NCI-H146 treated with DMSO at 0.1 percent for 48 hours (cell line): Measurements from ENCODE around the gene SND1.

Experiments used
- DNase-seq: peaks from one replicate; lab custom pipeline; 2025; ENCODE audit not compliant: unreplicated experiment; lab: John Stamatoyannopoulos, UW

Gene SND1

GRCh38 chr7:127924874-127925273 lies 272.9 kb downstream of the SND1 start:
- DNase-seq = no peak

- no peak for DNase-seq
These were observed 275.3 kb downstream of the SND1 start for GRCh38 chr7:127927348-127927696.

DNA sequence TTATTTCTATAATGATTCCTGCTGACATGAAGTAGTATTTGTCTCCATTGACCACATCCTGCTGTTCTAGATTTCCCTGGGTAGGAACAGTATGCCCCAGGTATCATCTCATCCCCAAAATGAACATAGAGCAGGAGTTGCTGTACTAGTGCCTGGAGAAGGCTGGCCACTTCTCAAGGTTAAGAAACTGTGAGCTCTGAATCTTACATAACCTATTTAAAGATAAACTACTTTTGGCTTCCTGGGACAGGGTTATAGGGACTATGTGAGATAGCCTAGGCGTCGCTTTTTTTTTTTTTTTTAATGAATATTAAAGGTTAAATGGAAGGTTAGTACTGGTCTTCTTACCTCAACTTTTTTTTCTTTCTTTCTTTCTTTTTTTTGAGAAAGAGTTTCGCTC lies 276.2 kb downstream of the SND1 start:
- no peak for DNase-seq

DNA sequence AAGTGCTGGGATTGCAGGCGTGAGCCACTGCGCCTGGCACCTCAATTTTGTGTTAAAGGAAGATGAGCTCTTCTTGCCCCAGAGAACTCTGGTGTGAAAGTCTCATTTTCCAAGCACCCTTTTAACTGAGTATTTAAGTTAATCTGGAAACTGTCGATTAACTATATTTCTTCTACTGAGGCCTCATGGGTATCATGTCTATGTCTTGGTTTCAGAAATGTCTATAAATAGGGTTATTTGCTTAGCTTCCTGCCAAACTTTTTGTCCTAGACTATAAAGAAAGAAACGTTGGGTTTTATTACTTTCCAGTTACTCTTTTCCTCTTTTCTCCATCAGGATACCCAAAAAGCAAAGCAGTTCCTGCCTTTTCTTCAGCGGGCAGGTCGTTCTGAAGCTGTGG lies 276.9 kb downstream of the SND1 start:
- DNase-seq = no peak

GRCh38 chr7:127930341-127931328 lies 278.6 kb downstream of the SND1 start:
- DNase-seq = no peak

- no peak for DNase-seq
These were observed 280.1 kb downstream of the SND1 start for GRCh38 chr7:127932076-127932475.

- no peak for DNase-seq
These were observed 280.5 kb downstream of the SND1 start for GRCh38 chr7:127932496-127932895.

GRCh38 chr7:127933146-127933545 lies 281.2 kb downstream of the SND1 start:
- no peak for DNase-seq

DNA sequence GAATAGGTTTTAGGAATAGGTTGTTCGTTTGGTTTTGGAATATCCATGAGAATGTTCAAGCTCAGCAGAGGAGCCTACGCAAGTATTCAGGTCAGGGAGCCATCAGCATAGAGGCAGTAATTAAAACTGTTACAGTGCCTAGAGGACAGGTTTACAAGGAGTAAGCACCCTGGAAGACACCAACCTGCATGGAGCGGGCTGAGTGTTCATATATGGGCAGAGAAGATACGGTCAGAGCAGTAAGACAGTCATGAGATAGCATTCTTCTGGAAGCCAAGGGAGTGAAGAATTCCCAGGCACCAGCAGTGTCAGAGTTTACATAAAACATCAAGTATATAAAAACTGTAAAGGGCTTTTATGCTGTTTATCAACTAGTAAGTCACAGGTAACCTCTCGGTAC lies 282.7 kb downstream of the SND1 start:
- DNase-seq = no peak

GRCh38 chr7:127935847-127936376 lies 283.9 kb downstream of the SND1 start:
- no peak for DNase-seq

- no peak for DNase-seq
These were observed 285.2 kb downstream of the SND1 start for GRCh38 chr7:127937066-127937680.

DNA sequence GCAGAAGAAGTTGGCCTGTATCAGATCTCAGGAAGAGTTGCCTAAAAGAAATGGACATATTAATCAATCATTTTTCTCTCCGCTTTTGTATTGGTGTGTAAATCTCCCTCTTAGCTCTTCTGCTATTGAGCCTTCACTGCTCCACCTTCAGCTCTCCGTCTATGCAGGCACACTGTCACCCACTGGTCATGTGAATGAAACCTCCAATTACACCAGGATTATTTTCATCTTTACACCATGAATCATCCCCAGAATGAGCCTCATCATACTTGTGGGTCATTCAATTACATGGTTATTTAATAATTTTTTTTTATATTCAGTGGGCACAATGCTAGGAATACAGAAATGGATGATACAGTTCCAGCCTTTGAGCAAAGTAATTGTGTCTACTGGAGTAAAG lies 286.6 kb downstream of the SND1 start:
- DNase-seq = no peak

DNA sequence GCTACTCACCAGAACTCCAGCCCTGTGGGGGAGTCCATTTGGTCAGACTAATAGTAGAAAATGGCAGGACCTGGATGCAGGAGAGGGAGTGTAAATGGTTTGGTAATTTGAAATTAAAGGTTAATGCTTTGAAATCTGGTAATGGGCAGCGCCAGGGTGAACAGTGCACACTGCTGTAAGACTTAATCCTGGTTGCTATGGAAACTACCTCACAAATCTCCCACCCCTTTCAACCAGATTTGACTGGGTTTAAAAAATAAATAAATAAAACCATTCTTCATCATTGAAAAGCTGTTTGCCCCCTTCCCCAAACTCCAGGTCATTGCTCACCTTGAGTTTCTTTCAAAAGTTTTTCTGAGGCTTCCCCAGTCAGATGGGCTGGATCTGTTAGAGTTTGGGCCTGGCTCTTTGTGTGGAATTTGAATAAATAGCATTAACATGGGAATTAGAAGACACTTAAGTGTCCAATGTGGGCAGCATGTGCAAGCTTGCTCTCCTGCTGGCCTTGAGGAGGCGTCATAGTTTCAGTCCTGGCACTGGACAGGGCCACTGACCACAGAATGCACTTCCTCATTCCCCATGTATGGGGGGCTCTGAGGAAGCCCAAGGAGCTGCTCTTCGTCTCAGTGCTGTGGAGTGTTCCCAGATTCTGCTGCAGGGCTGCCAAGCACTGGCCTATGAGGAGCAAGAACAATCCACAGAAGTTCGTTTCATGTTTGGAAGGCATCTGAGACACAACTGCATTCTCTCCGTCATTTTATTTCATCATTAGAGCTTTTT lies 288.6 kb downstream of the SND1 start:
- DNase-seq = no peak

- DNase-seq = no peak
These were observed 289.6 kb downstream of the SND1 start for GRCh38 chr7:127941476-127942210.

GRCh38 chr7:127943541-127944521 lies 291.8 kb downstream of the SND1 start:
- no peak for DNase-seq

DNA sequence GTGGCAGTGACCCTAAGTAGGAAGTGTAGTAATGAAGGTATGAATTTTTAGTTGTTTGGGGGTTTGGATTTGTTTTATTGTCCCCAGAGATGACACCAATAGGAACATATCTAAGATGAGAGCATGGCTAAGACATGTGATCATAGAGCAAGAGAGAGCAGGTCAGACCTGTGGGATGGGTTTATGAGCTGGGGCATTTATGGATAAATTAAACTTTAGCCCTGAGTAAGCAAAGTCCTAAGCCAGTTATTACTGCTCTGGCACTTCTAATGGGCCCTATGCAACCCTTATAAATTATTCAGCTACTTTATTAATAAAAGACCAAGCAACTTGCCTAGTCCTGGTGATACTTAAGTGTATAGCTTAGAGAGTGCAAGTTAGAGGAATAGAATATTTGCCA lies 294.1 kb downstream of the SND1 start:
- DNase-seq = no peak

- DNase-seq = no peak
These were observed 294.9 kb downstream of the SND1 start for GRCh38 chr7:127946847-127947246.

GRCh38 chr7:127948312-127948711 lies 296.3 kb downstream of the SND1 start:
- no peak for DNase-seq

DNA sequence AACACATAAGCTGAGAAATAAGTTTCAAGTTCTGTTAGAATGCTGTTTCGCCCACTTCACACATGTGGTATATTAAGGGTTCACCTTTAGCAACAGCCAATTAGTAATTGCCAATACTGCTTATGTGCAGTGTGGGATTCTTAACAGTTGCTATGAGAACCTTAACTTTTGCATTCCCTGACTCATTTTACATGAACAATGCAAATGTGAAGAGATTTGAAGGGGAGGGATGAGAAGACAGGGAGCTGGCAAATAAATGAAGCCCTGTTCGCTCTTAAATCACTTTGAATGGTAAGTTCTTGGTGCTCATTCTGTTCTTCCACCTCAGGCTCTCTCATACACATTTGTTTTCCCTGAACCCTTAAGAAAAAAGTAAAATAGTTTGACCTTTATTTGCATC lies 296.9 kb downstream of the SND1 start:
- DNase-seq = no peak
